ENCODE measurements around the gene SECTM1. TPM values are rescaled to one million over a fixed set of nuclear protein-coding genes. Genes with fewer than 3 reads are reported as not detected.
"Not testable (repeated sequence)": the region's sequence is repeated elsewhere in the genome, so short reads cannot be mapped to it uniquely, and the experiment has no call there.

The SECTM1 gene
- total RNA-seq, 1 donor from 2014 or later, result not detected

- H4K20me1 ChIP-seq (ENCODE audit: low read depth), result no peaks in the 10 kb centered on the region
- Mint-ChIP-seq H3K4me1 (peaks cover 28% of the 10 kb centered on the region), H3K4me3 (peak overlapping the region; percentile 33), H3K27me3 (ENCODE audit: insufficient read depth, low read depth) (peaks cover 5% of the 10 kb centered on the region), H3K9me3 (no peaks in the 10 kb centered on the region), H3K36me3 (no peaks in the 10 kb centered on the region), H3K27ac (no peak overlapping the region)
- no peak for DNase-seq (ENCODE audit: low spot score)
- no peaks in the 10 kb centered on the region for H3K9me3 ChIP-seq (ENCODE audit: low read depth)
- no peaks in the 10 kb centered on the region for H3K36me3 ChIP-seq
- no peak overlapping the region for H3K9ac ChIP-seq
- H3F3A ChIP-seq (ENCODE audit: low read depth), result no peaks in the 10 kb centered on the region
- TF ChIP-seq EZH2 (IDR thresholded peaks at IDR 0.05) (no peak), CTCF (IDR thresholded peaks at IDR 0.05) (no peak)
- H3K27ac ChIP-seq, result no peak overlapping the region
- H2AFZ ChIP-seq (replicated peaks), result no peak overlapping the region
- H3K4me3 ChIP-seq, result no peak overlapping the region
- no peak overlapping the region for H3K4me2 ChIP-seq
- H3K27me3 ChIP-seq, result no peaks in the 10 kb centered on the region
- peaks cover 9% of the 10 kb centered on the region for H3K4me1 ChIP-seq
- no peaks in the 10 kb centered on the region for H3K79me2 ChIP-seq (ENCODE audit: low read depth)
Observed at GRCh38 chr17:82348866-82349265, 15.3 kb upstream of the SECTM1 start.

GRCh38 chr17:82348434-82348833, 14.9 kb upstream of the SECTM1 start:
- Mint-ChIP-seq H3K27me3 (ENCODE audit: insufficient read depth, low read depth) (peaks cover 5% of the 10 kb centered on the region), H3K4me3 (peak overlapping the region; percentile 33), H3K9me3 (no peaks in the 10 kb centered on the region), H3K4me1 (peaks cover 31% of the 10 kb centered on the region), H3K27ac (no peak overlapping the region), H3K36me3 (no peaks in the 10 kb centered on the region)
- Histone ChIP-seq H3K4me2 (no peak overlapping the region), H3K36me3 (no peaks in the 10 kb centered on the region), H2AFZ (replicated peaks) (no peak overlapping the region), H3K79me2 (ENCODE audit: low read depth) (no peaks in the 10 kb centered on the region), H3F3A (ENCODE audit: low read depth) (peaks cover 3% of the 10 kb centered on the region), H3K9me3 (ENCODE audit: low read depth) (no peaks in the 10 kb centered on the region), H3K27ac (no peak overlapping the region), H3K4me3 (no peak overlapping the region), H3K9ac (no peak overlapping the region), H3K4me1 (peaks cover 9% of the 10 kb centered on the region), H4K20me1 (ENCODE audit: low read depth) (no peaks in the 10 kb centered on the region), H3K27me3 (no peaks in the 10 kb centered on the region)
- DNase-seq (ENCODE audit: low spot score), result no peak
- no peak for TF ChIP-seq EZH2phosphoT487 (IDR thresholded peaks at IDR 0.05)
- TF ChIP-seq EZH2 (IDR thresholded peaks at IDR 0.05), result no peak
- TF ChIP-seq CTCF (IDR thresholded peaks at IDR 0.05), result no peak

GRCh38 chr17:82347994-82348393, 14.4 kb upstream of the SECTM1 start:
- H3K9me3 ChIP-seq (ENCODE audit: low read depth); H3K79me2 ChIP-seq (ENCODE audit: low read depth); H3K4me2 ChIP-seq; H3K36me3 ChIP-seq; H3K4me3 ChIP-seq; H3K27ac Mint-ChIP-seq; H3K4me3 Mint-ChIP-seq; H2AFZ ChIP-seq (replicated peaks); H3K9me3 Mint-ChIP-seq; H4K20me1 ChIP-seq (ENCODE audit: low read depth); H3F3A ChIP-seq (ENCODE audit: low read depth); DNase-seq (ENCODE audit: low spot score); H3K27me3 ChIP-seq; H3K36me3 Mint-ChIP-seq; H3K27ac ChIP-seq; H3K27me3 Mint-ChIP-seq (ENCODE audit: insufficient read depth, low read depth); H3K9ac ChIP-seq: not testable (repeated sequence)
- peaks cover 13% of the 10 kb centered on the region for H3K4me1 ChIP-seq
- H3K4me1 Mint-ChIP-seq, result peaks cover 36% of the 10 kb centered on the region

GRCh38 chr17:82346342-82347300, 13.1 kb upstream of the SECTM1 start:
- no peaks in the 10 kb centered on the region for H3K9me3 Mint-ChIP-seq
- H3K4me3 ChIP-seq, result no peak overlapping the region
- H3K4me2 ChIP-seq, result no peak overlapping the region
- peak overlapping the region; percentile 10 for H3K4me3 Mint-ChIP-seq
- no peak for DNase-seq (ENCODE audit: low spot score)
- peaks cover 37% of the 10 kb centered on the region for H3K4me1 Mint-ChIP-seq
- no peaks in the 10 kb centered on the region for H3K36me3 ChIP-seq
- H3K27ac Mint-ChIP-seq, result peak overlapping the region; percentile 6
- H3K27me3 Mint-ChIP-seq (ENCODE audit: insufficient read depth, low read depth), result peaks cover 15% of the 10 kb centered on the region
- H3K9me3 ChIP-seq (ENCODE audit: low read depth), result no peaks in the 10 kb centered on the region
- no peaks in the 10 kb centered on the region for H3K79me2 ChIP-seq (ENCODE audit: low read depth)
- TF ChIP-seq CTCF (IDR thresholded peaks at IDR 0.05) (no peak), EZH2phosphoT487 (IDR thresholded peaks at IDR 0.05) (no peak), EZH2 (IDR thresholded peaks at IDR 0.05) (no peak)
- no peaks in the 10 kb centered on the region for H3K36me3 Mint-ChIP-seq
- no peak overlapping the region for H3K27ac ChIP-seq
- peaks cover 10% of the 10 kb centered on the region for H3F3A ChIP-seq (ENCODE audit: low read depth)
- no peaks in the 10 kb centered on the region for H3K27me3 ChIP-seq
- H3K9ac ChIP-seq, result no peak overlapping the region
- no peaks in the 10 kb centered on the region for H4K20me1 ChIP-seq (ENCODE audit: low read depth)
- peaks cover 19% of the 10 kb centered on the region for H3K4me1 ChIP-seq
- no peak overlapping the region for H2AFZ ChIP-seq (replicated peaks)

Data from neural progenitor cell (in vitro differentiated cells).